GM21825 (cell line): ENCODE data around the gene XYLT1.

ENCODE experiments used
- ATAC-seq: cut with Tn5 transposase; IDR thresholded peaks from one replicate; pipeline ENCODE4 v1.9.1; 2021; ENCODE audit warnings: mild to moderate bottlenecking, moderate library complexity; ENCODE audit not compliant: unreplicated experiment

XYLT1 gene

DNA sequence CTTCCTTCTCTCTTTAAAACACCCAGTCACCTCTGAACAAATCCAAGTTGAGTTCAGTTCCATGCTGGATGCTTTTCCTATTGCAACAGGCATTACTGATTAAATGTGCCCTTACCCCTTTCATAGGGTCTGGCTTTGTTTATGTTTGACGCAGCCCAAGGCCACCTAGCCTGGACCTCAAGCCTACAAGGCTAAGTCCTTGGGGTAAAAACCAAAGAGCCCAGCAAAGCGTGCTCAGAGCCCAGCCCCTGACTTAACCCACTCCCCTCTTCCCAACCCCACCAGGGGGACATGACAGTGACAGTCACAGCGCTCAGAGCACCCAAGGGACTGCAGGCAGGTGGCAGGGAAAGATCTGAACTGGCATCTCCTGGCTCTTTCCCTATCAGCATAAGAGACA, 200.6 kb downstream of the XYLT1 start:
- ATAC-seq, result no peak

DNA sequence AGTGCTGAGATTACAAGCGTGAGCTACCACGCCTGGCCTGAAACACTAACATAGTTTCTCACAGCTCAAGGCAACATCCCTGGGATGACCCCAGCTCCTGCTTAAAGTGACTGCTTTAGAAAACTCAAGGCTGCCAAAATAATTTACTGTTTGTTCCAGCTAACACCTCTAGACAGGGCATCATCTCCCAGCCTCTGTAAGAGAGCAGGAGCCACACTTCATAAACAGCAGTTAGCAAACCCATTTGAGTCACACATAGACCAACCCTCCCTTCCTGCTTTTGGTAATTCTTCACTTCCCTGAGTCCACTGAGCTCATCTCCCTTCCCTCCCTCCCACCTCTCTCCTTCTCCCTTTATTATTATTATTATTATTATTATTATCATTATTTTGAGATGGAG, 201.3 kb downstream of the XYLT1 start:
- ATAC-seq, result no peak

DNA sequence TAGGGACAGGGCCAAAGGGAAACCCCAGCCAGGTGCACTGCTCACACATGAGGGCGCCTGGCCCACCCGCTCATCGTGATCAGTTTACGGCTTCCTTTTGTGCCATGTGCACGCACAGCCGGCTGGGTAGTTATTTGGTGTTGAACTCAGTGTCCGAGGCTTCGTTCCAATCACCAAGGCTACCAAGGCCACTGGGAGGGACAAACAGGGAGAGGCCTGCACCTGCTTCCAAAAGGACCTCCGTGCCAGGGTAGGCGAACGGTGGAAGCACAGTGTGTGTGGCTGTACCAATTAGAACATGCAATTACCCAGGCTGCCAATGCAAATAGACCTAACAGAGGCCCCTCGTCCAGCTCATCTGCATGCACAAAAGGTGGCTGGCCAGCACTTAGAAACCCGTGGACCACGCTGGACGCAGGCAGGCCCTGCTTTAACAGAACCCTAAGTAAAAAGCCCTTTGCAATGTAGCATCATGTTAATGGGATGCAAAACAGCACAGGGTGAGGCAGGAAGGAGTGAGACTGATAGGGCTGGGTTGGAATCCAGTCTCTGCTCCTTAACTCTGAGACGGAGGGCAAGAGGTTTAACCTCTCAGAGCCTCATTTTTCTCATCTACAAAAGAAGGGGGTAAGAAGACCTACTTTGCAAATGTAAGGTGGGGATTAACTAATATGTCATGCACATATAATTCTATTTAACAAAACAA, 204.0 kb downstream of the XYLT1 start:
- ATAC-seq, result no peak

DNA sequence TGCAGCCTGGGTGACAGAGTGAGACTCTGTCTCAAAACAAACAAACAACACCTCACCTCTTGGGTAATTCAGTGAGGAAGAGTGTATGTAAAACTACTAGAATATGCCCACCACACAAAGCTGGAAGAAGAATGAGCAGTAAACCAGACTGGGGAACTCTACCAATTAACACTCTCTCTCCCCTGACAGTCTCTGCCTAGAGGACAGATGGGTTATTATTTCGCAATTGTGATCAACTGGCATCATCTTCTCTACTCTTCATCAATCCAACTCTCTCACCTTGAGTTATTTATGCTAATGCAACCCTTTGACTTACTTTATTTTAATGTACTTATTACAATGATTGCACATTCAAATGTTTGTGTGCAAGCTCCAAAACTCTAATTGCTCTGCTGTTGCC, 205.6 kb downstream of the XYLT1 start:
- no peak for ATAC-seq

DNA sequence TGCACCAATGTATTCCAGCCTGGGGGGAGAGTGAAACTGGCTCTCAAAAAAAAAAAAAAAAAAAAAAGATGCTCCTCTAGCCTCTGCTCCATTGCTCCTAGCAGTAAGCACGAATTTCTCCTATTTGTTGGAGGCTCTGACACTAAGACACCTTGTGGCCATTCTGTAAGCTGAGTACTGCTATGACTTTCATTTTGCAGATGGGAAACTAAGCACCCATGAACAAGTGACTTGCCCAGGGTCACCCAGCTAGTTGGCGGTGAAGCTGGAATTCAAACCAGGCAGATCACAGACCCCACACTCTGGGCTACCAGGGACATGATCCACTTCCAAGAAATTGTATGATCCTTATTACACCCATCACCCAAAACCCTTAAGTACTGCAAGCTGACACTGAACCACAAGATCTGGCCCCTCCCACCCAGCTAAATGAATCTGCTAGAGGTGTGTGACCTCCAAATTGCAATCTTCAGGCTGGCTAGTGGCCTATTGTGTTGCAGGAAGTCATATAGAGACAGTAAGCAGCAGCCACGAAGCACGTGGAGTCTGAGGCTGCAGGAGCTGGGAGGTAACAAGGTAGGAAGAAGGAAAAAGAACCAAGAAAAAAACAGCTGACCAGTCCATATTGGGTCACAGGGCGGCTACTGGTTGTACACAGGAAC, 209.4 kb downstream of the XYLT1 start:
- no peak for ATAC-seq

DNA sequence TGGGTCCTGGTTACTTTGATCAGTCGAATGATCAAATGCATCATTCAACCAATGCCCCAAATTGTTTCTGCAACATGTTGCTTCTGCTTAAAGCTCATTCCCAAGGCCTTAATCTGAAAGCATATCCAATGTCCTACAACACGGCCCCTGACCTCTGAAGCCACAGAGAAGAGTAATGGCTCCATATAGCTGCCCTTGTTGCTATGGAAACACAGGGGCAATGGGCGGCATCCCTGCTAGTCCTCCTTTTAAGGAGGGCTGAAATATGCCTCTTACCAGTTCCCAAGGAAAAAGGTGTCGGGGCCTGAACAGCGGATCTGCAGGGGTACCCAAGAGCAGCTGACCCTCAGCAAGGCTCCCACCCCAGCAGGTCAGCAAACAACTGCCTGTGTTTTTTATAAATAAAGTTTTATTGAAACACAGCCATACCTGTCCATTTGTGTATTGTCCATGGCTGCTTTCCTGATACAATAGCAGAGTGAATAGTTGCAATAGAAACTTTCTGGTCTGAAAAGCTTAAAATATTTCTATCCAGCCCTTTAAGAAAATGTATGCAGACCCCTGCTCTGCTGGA, 210.4 kb downstream of the XYLT1 start:
- ATAC-seq, result no peak

DNA sequence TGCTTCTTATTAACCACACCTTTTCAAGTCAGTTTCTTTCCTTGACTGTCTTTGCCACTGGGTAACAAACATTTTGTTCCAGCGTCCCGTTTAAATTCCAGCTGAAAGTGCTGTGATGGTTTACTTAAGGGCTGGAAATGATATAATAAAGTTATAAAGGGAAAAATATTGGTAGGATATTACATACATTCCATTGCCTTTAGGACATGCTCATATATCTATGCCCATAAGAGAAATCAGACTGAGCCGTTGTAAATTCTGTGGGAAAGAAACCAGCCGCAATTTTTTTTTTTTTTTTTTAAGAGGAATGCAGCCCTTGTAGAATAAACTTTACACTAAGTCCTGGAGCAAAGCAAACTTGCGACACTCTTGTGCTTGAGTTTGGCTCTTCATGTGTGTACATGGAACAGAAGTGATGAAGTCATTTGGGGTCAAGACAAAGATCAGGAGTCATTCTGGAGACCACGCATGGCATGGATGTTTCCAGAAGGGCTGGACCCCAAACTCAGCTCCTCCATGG, 210.9 kb downstream of the XYLT1 start:
- no peak for ATAC-seq

DNA sequence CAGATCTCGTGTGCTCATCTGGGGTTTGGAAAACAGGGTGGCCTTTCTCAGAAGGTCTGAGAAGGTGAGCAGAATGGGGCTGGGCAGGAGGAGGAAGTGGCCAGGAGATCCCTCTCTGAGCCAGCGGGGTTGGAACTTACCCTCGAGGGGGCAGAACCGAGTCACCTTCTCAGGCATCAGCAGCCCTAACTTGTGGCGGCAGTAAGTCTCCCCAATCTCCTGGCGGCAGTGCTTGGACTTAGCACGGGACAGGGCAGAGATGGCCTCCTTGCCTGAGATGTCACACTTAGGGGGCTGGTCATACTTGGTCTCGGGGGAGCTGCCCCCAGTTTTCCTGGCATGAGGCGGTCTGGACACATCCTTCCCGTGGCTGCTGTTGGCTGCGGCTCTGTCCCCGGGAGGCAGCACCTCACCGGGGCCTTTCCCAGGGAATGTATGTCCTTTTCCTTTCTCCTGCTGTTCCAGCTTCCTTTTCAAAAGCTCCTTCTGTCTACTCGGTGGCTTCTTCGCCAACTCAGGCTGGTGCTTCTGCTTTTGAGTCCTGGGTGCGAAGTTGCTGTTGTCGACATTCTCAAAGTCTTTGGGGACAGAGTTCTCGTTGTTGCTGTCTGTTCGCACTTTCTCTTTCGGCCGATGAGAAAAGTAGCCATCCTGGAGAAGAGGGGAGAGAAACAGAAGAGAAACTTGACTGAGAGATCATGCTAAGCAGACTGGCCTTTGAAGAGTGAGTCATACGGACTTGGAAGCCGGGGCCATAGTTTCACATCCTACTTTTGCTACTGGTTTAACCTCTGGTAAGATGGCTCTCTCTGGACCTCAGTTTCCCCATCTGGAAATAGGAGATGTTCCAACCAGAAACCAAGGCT, 211.7 kb downstream of the XYLT1 start:
- peak; percentile 83 for ATAC-seq

DNA sequence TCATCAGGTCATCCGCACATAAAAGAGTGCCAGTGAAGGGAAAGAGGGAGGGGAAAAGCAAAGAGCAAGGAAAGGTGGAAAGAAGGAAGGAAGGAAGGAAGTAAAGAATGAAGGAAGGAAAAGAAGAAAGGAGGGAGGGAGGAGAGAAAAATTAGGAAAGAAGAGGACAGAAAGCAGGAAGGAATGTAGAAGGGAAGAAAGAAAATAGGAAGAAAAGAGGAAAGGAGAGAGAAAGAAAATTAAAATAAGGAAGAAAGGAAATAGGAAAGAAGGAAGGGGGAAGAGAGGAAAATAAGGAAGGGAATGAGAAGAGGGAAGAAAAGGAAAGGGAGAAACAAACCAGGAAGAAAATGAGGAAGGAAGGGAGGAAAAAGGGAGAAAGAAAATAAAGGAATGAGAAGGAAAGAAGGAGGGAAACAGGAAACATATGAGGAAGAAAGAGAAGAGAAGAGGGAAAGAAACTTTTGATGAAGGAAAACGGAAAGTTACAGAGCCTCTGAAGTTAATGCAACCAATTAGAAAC, 212.6 kb downstream of the XYLT1 start:
- no peak for ATAC-seq

DNA sequence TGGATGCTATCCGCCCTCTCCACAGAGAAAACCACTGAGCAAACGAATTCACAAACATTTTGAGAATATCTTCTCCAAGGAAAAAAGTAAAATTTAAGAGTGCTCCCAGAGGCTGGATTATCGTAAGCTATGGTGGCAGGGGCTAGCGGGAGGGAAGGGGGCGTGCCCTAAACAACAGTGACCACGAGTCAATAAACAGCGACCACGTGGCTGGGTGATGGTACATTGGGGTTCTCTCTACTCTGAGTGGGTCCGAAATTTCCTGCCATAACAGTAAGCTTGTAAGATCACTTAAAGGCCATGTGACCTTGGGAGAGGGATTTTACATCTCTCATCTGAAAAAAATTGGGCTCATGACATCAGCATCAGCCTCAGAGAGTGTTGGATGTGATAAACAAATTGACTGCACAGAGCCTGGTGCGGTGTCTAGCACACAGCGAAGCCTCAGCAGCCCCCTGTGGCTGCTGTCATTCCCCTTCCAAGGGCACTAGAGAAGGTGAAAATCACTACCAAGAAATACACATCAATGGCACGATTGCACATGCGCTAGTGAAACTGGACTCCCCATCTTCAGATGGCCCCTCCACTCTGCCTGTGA, 213.2 kb downstream of the XYLT1 start:
- ATAC-seq, result no peak

DNA sequence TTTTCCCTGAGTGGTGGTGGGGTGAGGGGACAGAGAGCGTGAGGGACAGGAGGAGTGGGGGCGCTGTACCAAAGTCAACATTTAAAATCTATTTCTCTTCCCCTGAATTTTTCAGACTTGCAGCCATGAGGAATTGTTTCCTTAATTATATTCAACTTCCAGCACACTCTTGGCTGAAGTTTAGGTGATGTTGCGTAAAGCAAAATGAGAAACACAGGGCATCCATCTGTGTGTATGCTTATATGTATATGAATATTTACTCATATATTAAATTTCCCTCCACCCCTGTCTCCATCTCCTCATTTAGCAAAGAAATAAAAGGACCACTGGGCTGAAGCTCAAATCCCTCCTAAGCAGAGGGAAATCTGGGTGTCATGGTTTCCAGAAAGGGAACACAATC, 218.1 kb downstream of the XYLT1 start:
- ATAC-seq, result no peak

DNA sequence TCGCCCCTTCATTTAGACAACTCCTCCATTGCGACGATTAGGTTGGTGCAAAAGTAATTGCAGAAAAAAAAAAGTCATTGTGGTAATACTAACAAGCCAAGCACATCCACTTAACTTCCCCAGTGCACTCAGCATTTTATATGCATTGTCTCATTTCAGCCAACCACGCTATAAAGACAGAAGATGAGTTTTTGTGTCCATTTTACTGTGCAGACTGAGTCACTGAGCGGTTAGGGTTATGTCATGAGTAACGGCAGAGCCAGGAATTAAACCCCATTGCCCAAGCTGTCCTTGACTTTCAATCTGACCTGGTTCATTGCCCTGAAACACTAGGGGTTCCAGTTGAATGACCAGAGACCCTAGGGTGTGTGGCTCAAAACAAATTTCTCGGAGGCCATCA, 218.7 kb downstream of the XYLT1 start:
- ATAC-seq, result no peak

DNA sequence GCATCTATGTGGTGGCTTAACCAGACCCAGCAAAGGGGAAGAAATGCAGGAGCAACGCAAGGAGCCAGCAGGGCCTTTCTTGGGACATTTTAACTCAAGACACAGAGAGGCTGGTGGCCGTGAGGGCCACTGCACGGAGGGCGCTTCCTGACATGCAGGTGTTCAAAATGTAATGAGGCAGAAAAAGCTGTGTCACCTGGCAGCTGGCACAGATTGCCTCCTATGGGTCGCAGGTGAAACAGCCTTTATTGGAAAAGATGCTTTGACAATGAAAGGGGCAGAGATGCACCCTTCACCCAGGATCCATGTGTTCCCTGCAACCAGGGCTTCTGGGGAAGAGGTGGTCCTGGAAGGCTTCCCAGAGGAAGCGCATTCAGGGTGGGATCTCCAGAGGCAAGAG, 219.3 kb downstream of the XYLT1 start:
- no peak for ATAC-seq

DNA sequence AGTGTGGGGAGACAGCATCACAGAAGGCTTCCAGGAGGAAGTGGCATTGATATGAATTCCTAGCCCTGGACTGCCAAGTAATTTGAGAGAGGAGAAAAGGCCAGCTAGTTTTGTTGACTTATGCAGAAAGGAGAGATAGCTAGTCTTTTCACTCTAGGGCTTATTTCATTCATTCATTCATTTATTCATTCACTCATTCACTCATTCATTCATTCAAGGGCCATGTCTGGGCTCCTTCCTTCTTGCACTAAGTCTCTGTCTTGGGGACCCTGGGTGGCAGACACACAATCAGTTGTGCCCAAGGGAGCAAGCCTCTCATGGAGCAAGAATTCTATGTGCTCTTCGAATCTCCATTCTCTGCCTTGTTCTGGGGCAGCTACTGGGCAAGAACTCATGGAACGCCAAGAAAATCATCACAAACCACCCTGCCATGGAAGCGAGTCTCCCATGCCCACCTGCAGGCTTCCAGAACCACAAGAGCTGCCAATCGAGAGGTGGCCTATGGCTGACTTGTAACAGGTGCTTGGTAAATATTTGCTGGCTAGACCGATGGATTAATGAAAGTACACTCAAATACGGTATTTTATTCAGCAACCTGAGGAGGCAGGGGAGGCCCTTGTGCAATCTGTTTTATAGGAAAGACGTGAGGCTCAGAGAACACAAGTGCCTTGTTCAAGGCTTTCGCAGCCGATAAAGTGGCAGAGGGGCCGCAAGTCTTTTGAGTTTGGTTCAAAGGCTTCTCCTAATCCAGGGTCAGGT, 223.6 kb downstream of the XYLT1 start:
- ATAC-seq, result no peak

DNA sequence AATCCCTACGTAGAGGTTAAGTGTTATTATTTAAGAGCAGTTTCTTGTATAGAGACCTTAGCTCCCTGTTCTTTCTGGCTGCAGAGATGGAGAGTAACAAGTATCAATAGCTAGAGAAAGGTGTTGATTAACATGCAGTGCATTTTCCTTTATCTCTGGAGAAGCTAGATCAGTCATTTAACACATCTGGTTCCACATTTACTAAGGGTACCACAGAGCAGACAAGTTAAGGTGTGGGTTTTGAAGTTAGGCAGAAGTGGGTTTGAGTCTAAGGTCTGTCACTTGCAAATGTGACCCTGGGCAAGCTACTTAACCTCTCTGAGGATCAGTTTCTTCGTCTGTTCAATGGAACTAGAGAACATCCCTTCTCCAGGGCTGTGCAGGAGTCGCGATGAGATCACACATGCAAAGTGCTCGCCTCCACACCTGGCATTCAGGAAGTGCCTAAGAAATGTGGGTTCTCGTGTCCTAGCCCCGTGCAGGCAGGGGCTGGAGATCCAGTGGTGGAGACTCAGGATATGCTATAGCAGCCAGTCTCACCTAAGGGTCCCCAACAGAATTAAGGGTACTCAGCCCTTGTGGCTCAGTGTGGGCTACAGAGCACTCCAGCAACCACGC, 224.4 kb downstream of the XYLT1 start:
- ATAC-seq, result no peak

DNA sequence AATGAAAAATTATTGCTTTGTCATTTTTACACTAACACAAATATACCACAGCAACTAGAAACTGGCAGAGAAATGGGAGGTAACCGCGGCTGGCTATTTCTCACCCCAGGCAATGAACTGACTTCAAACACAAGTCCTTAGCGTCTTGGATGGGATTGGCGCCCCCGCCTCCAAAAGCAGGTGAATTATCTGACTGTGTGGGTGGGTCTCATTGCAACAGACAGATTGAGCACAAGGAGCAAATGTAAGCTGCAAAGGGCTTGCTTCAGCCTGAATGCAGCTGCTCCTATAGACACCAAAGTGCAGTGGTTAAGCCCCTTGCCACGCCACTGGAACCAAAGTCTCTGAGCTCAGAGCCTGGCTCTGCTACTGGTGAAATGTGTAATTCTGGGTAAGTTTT, 225.0 kb downstream of the XYLT1 start:
- no peak for ATAC-seq

DNA sequence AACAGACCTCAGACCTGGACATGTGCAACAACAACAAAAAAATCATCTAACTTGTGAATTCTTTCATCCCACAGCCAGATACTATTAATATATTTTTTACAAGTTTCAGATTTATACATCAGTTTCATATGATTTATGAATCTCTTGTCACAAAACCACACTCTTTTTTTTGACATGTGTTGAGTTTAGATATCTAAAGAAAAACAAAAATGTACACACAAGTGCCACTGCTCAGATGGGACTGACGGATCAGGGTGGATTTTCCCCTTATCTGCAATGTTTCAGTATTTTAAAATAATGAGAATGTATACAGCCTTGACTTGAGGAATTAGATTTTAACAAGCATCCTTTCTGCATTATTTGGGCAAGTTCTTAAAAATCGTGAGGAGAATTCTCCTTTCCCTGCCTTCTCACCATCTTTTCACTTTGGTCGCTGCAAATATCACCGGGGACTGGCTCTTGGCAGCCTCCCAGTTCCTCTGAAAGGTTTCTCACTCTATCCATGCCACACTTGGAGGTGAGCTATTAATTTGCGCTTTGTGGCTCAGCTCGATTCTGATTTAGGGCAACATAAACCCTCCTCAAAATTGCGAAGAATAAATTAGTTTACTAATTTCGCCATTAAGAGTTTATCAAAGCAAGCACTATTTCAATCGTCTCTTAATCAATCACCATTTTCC, 225.7 kb downstream of the XYLT1 start:
- no peak for ATAC-seq

DNA sequence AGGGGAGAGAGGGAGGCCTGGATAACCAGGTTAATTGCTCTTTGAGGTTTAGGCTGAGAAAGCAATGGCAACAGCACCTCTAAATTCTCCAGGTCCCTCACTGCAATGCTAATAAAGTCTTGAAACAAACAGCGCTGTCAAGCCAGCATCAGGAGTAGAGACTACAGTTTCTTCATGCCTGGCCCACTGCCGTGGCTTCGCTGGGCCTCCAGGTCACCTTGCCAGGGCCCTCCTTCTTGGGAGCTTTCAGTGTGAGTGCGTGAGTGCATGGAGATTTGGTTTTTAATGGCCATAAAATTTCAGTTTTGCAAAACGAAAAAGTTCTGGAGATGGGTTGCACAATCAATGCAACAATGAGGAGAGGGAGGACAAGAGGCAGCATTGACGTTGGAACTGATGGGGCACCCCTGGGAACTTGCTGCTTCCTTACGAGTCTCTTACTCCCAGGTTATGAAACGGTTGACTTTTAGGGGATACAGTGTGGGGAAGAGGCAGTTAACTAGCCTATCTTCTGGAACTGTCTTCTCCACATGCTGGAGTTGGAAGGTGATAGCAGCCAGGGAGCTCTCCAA, 229.4 kb downstream of the XYLT1 start:
- ATAC-seq, result no peak
